H1 (cell line): ENCODE data around the gene GPR155. TPM values are rescaled to one million over a fixed set of nuclear protein-coding genes. Genes with fewer than 3 reads are reported as not detected.

ENCODE experiments used
- CTCF ChIA-PET: fragments of 300-600 bp; sonication (Branson Sonifier 250); formaldehyde crosslinking; loops from one replicate; lab custom pipeline; 2021; ENCODE audit not compliant: partially characterized antibody; lab: Charles Lee
- POLR2A ChIA-PET: fragments of 300-600 bp; sonication (Branson Sonifier 250); formaldehyde crosslinking; loops from one replicate; lab custom pipeline; 2021; ENCODE audit warnings: inconsistent platforms; ENCODE audit not compliant: partially characterized antibody; lab: Charles Lee
- DNase-seq, 2 experiments: peaks; one replicate each; pipeline versions ENCODE4 v3.0.0 to v3.0.0-alpha.2; 2010 to 2022; ENCODE audit warnings: low spot score in 2 of 2, low read depth in 1 of 2, mixed read lengths in 1 of 2
- FAIRE-seq: peaks from 2 replicates; lab custom pipeline; 2011; peaks lifted over from hg19 to GRCh38; lab: Jason Lieb, UNC
- H2AFZ ChIP-seq: 2 replicates; pipeline ENCODE4 v1.8.1; 2012; ENCODE audit warnings: low read length, inconsistent platforms
- H2AK5ac ChIP-seq: 2 replicates; pipeline ENCODE4 v1.6.1; 2013; ENCODE audit warnings: low read depth, low read length
- H2BK120ac ChIP-seq: replicated peaks from 2 replicates; pipeline ENCODE3; 2013; ENCODE audit warnings: low read depth, low read length, inconsistent platforms
- H2BK12ac ChIP-seq: 2 replicates; pipeline ENCODE4 v1.6.1; 2013; ENCODE audit warnings: low read depth, low read length
- H2BK15ac ChIP-seq: 2 replicates; pipeline ENCODE4 v1.6.1; 2013; ENCODE audit warnings: low read length
- H2BK20ac ChIP-seq: 2 replicates; pipeline ENCODE4 v1.6.1; 2013; ENCODE audit warnings: low read length
- H2BK5ac ChIP-seq: 2 replicates; pipeline ENCODE4 v1.6.1; 2013; ENCODE audit warnings: low read depth, low read length
- H3K14ac ChIP-seq: 2 replicates; pipeline ENCODE4 v1.6.1; 2013; ENCODE audit warnings: inconsistent platforms; ENCODE audit not compliant: insufficient read length
- H3K18ac ChIP-seq: 2 replicates; pipeline ENCODE4 v1.6.1; 2013; ENCODE audit warnings: low read length; ENCODE audit errors: extremely low read depth
- H3K23ac ChIP-seq: 2 replicates; pipeline ENCODE4 v1.6.1; 2013; ENCODE audit warnings: inconsistent platforms; ENCODE audit not compliant: insufficient read length
- H3K23me2 ChIP-seq: 2 replicates; pipeline ENCODE4 v1.6.1; 2013; ENCODE audit warnings: low read depth, low read length
- H3K27ac ChIP-seq: 2 replicates; pipeline ENCODE4 v1.6.1; 2011; ENCODE audit warnings: low read depth, low read length, inconsistent platforms
- H3K27me3 ChIP-seq, 4 experiments: replicated peaks in 1 of 4; 1 replicate in 1 of 4; 2 replicates in 3 of 4; pipeline versions ENCODE4 v1.6.1 to v1.8.1; 2011 to 2013; ENCODE audit warnings: low read length in 3 of 4, mild to moderate bottlenecking in 3 of 4, inconsistent platforms in 2 of 4, mixed read lengths in 2 of 4, moderate library complexity in 1 of 4; ENCODE audit not compliant: control insufficient read depth in 3 of 4, insufficient read depth in 3 of 4; ENCODE audit errors: extremely low read depth in 1 of 4
- H3K36me3 ChIP-seq, 4 experiments: 2 replicates each; pipeline versions ENCODE4 v1.6.1 to v1.8.1; 2011 to 2013; ENCODE audit warnings: mild to moderate bottlenecking in 4 of 4, low read length in 3 of 4, moderate library complexity in 2 of 4, control low read depth in 1 of 4, inconsistent platforms in 1 of 4; ENCODE audit not compliant: insufficient read depth in 4 of 4, control insufficient read depth in 2 of 4
- H3K4ac ChIP-seq: replicated peaks from 2 replicates; pipeline ENCODE3; 2013; ENCODE audit warnings: low read length, low read depth, mixed read lengths, inconsistent platforms; ENCODE audit not compliant: insufficient read length
- H3K4me1 ChIP-seq, 4 experiments: replicated peaks in 1 of 4; 1 replicate in 1 of 4; 2 replicates in 3 of 4; pipeline versions ENCODE4 v1.6.1 to v1.8.1; 2011 to 2013; ENCODE audit warnings: low read length in 3 of 4, inconsistent platforms in 2 of 4, mixed read lengths in 1 of 4; ENCODE audit not compliant: insufficient read depth in 4 of 4, control insufficient read depth in 3 of 4
- H3K4me2 ChIP-seq, 2 experiments: 2 replicates each; pipeline versions ENCODE4 v1.6.1 to v1.8.1; 2011 to 2013; ENCODE audit warnings: low read depth in 2 of 2, low read length in 2 of 2, control low read depth in 1 of 2, inconsistent platforms in 1 of 2, mild to moderate bottlenecking in 1 of 2; ENCODE audit not compliant: insufficient read depth in 1 of 2
- H3K4me3 ChIP-seq, 4 experiments: fragments of 200-600, 300-600 bp in 1 of 4; sonication (generic), shearing (Covaris generic), sonication (Bioruptor Twin) in 1 of 4; 2 replicates each; pipeline versions ENCODE4 v1.5.1 to v1.8.1; 2011 to 2016; ENCODE audit warnings: low read length in 4 of 4, low read depth in 3 of 4, control low read depth in 2 of 4, inconsistent platforms in 2 of 4, mild to moderate bottlenecking in 2 of 4, mixed read lengths in 1 of 4, moderate library complexity in 1 of 4; ENCODE audit not compliant: insufficient read depth in 2 of 4; ENCODE audit errors: extremely low read depth in 1 of 4
- H3K56ac ChIP-seq: replicated peaks from 2 replicates; pipeline ENCODE3; 2013; ENCODE audit warnings: low read depth, mild to moderate bottlenecking, mixed read lengths, low read length, inconsistent platforms; ENCODE audit not compliant: insufficient read length
- H3K79me1 ChIP-seq: 2 replicates; pipeline ENCODE4 v1.6.1; 2013; ENCODE audit warnings: low read depth, low read length, control low read depth
- H3K79me2 ChIP-seq, 2 experiments: 2 replicates each; pipeline versions ENCODE4 v1.6.1 to v1.8.1; 2012 to 2013; ENCODE audit warnings: low read length in 2 of 2, mild to moderate bottlenecking in 2 of 2, inconsistent platforms in 1 of 2; ENCODE audit not compliant: insufficient read depth in 2 of 2, control insufficient read depth in 1 of 2
- H3K9ac ChIP-seq, 4 experiments: replicated peaks in 1 of 4; 1 replicate in 1 of 4; 2 replicates in 3 of 4; pipeline versions ENCODE4 v1.6.1 to v1.8.1; 2011 to 2013; ENCODE audit warnings: low read depth in 3 of 4, low read length in 3 of 4, control low read depth in 2 of 4, mild to moderate bottlenecking in 2 of 4, moderate library complexity in 2 of 4, inconsistent platforms in 1 of 4; ENCODE audit errors: extremely low read depth in 1 of 4
- H3K9me3 ChIP-seq, 2 experiments: 2 replicates each; pipeline versions ENCODE4 v1.6.1 to v1.8.1; 2012 to 2013; ENCODE audit warnings: mild to moderate bottlenecking in 2 of 2, moderate library complexity in 2 of 2, control low read depth in 1 of 2, inconsistent platforms in 1 of 2, low read depth in 1 of 2, low read length in 1 of 2, mixed read lengths in 1 of 2; ENCODE audit not compliant: insufficient read depth in 2 of 2
- H4K20me1 ChIP-seq, 2 experiments: replicated peaks in 1 of 2; 2 replicates each; pipeline versions ENCODE3 to v1.8.1; 2011 to 2013; ENCODE audit warnings: inconsistent platforms in 2 of 2, low read length in 2 of 2, mild to moderate bottlenecking in 1 of 2; ENCODE audit not compliant: insufficient read depth in 2 of 2, control insufficient read depth in 1 of 2
- H4K5ac ChIP-seq: 2 replicates; pipeline ENCODE4 v1.6.1; 2013; ENCODE audit warnings: low read length, low read depth, mixed read lengths, inconsistent platforms; ENCODE audit not compliant: insufficient read length
- H4K8ac ChIP-seq: 2 replicates; pipeline ENCODE4 v1.8.0; 2013; ENCODE audit warnings: mild to moderate bottlenecking, moderate library complexity, low read length, inconsistent platforms; ENCODE audit not compliant: insufficient read depth; ENCODE audit errors: extremely low read depth
- H4K91ac ChIP-seq: replicated peaks from 2 replicates; pipeline ENCODE3; 2013; ENCODE audit warnings: low read length, mixed read lengths, inconsistent platforms; ENCODE audit not compliant: insufficient read length
- CHD2 ChIP-seq: IDR thresholded peaks from 2 replicates; pipeline ENCODE4 v1.6.1; 2012; ENCODE audit warnings: low read length, improper control_type of control experiment
- KDM5A ChIP-seq: fragments of 200-600 bp; IDR thresholded peaks from 2 replicates; pipeline ENCODE4 v1.7.1; 2012; ENCODE audit warnings: mild to moderate bottlenecking, low read length, inconsistent platforms, mixed read lengths
- RFX5 ChIP-seq: IDR thresholded peaks from 2 replicates; pipeline ENCODE4 v1.6.1; 2011; ENCODE audit warnings: low read depth, low read length, improper control_type of control experiment, borderline replicate concordance
- RNF2 ChIP-seq: fragments of 200-900, 300-1000 bp; sonication (generic); IDR thresholded peaks from 2 replicates; pipeline ENCODE4 v1.7.1; 2016; ENCODE audit warnings: borderline replicate concordance, low read depth, mild to moderate bottlenecking, antibody characterized with exemption, low read length; ENCODE audit not compliant: poor library complexity, severe bottlenecking; ENCODE audit errors: missing control alignments
- RXRA ChIP-seq: IDR thresholded peaks from 2 replicates; pipeline ENCODE4 v1.6.1; 2011; ENCODE audit warnings: low read depth, mild to moderate bottlenecking, low read length, moderate library complexity; ENCODE audit not compliant: insufficient read depth
- TCF12 ChIP-seq: IDR thresholded peaks from 2 replicates; pipeline ENCODE4 v1.6.1; 2011; ENCODE audit warnings: low read depth, mild to moderate bottlenecking, low read length
- WGBS, 2 experiments: shearing (Covaris generic) in 1 of 2; methylation state at CpG; one replicate each; pipeline versions ENCODE4 v1.1.6 to v1.1.7; 2013 to 2015; ENCODE audit warnings: low lambda C conversion rate in 2 of 2, mixed read lengths in 2 of 2, inconsistent platforms in 1 of 2, low coverage in 1 of 2, missing lambda C conversion rate in 1 of 2; ENCODE audit not compliant: insufficient replicate concordance in 2 of 2, insufficient coverage in 1 of 2, insufficient read length in 1 of 2; ENCODE audit errors: extremely low coverage in 1 of 2, missing lambda C conversion rate in 1 of 2; 5-methylcytosine and 5-hydroxymethylcytosine counted together
- polyA plus RNA-seq, 7 experiments: library from polyadenylated mRNA; depleted of rRNA in 3 of 7; stranded (reverse) in 5 of 7; unstranded in 2 of 7; fragments of >200 nt in 5 of 7; fragments of 200-250 nt in 2 of 7; gene quantifications; 1 replicate in 5 of 7; 2 replicates in 1 of 7; 4 replicates in 1 of 7; pipeline versions ENCODE4 v1.2.1 to v1.2.3, GENCODE V29; 2011 to 2013; ENCODE audit warnings: missing spikeins in 2 of 7, mixed read lengths in 2 of 7
- total RNA-seq: library from RNA; stranded (reverse); fragmentation: NEBNext Ultra II Directional; extraction: Animal tissue kit (Norgen Biotek cat#: 25700); gene quantifications from 2 replicates; pipeline ENCODE4 v1.2.1, GENCODE V29; 2021
- TF ChIP-seq, protein P1 (sequence below): IDR thresholded peaks from 2 replicates; pipeline ENCODE4 v1.6.1; 2011; ENCODE audit warnings: low read length, improper control_type of control experiment

GPR155 gene
- total and polyA plus RNA-seq, 2 of the 8 experiments (the other 6 are each of a cell fraction or from before 2014, with no cell fraction given), result 0.26 to 2.1 TPM

DNA sequence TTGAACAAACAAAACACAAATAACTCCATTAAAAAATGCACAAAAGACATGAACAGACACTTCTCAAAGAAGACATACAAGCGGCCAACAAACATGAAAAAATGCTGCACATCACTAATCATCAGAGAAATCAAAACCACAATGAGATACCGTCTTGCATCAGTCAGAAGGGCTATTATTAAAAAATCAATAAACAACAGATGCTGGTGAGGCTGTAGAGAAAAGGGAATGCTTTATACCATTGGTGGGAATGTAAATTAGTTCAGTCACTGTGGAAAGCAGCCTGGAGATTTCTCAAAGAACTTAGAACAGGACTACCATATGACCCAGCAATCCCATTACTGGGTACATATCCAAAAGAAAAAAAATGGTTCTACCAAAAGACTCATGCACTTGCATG is 37.8 kb downstream of the GPR155 start:
- Histone ChIP-seq H2BK120ac (no peak overlapping the region), H4K91ac (no peak overlapping the region), H3K36me3 (no peaks in the 10 kb centered on the region), H3K27me3 (no peaks in the 10 kb centered on the region), H3K27ac (no peak overlapping the region), H3K23ac (no peak overlapping the region), H3K14ac (no peak overlapping the region), H3K23me2 (no peaks in the 10 kb centered on the region), H3K4me1 (no peaks in the 10 kb centered on the region), H3K9ac (no peak overlapping the region), H3K9me3 (no peaks in the 10 kb centered on the region), H2AFZ (no peak overlapping the region), H3K79me2 (no peaks in the 10 kb centered on the region), H3K18ac (no peak overlapping the region), H2BK15ac (no peak overlapping the region), H2BK5ac (no peak overlapping the region), H2BK12ac (no peak overlapping the region), H3K79me1 (no peaks in the 10 kb centered on the region), H3K4me2 (no peak overlapping the region), H3K4ac (no peak overlapping the region), H3K4me3 (no peak overlapping the region), H2BK20ac (no peak overlapping the region), H3K56ac (no peak overlapping the region), H2AK5ac (no peak overlapping the region), H4K5ac (no peak overlapping the region), H4K8ac (no peak overlapping the region), H4K20me1 (no peaks in the 10 kb centered on the region)
- no peak for DNase-seq
- no peak for FAIRE-seq
- TF ChIP-seq TCF12 (no peak), CHD2 (no peak), RXRA (no peak), RFX5 (no peak), RNF2 (no peak), KDM5A (no peak)
- TF ChIP-seq, protein P1, sequence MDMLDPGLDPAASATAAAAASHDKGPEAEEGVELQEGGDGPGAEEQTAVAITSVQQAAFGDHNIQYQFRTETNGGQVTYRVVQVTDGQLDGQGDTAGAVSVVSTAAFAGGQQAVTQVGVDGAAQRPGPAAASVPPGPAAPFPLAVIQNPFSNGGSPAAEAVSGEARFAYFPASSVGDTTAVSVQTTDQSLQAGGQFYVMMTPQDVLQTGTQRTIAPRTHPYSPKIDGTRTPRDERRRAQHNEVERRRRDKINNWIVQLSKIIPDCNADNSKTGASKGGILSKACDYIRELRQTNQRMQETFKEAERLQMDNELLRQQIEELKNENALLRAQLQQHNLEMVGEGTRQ, result no peak
- 94% methylated on average over 2 of the region's 2 CpGs; no CpG with 5 or more reads in 1 of the 2 experiments for WGBS, 2 experiments
- POLR2A ChIA-PET, result no interaction called here
- CTCF ChIA-PET, result no interaction called here
